Tibial artery (tissue), 4 donors: Measurements from ENCODE around the gene BACE1.
"Not testable (repeated sequence)": the region's sequence is repeated elsewhere in the genome, so short reads cannot be mapped to it uniquely, and the experiment has no call there.

Experiments
- DNase-seq, 2 donors: peaks; one replicate each; pipeline ENCODE4 v3.0.0-alpha.2; 2019
- H3K27ac ChIP-seq, 2 donors: fragments of 200-600 bp; sonication (generic) in 1 of 2; 1 replicate in 1 of 2; 2 replicates in 1 of 2; pipeline ENCODE4 v1.5.1; 2018 to 2019; ENCODE audit warnings: mild to moderate bottlenecking in 1 of 2
- H3K27me3 ChIP-seq, 2 donors: fragments of 200-600 bp; sonication (generic) in 1 of 2; one replicate each; pipeline versions ENCODE4 v1.5.1 to v1.6.0; 2016 to 2019
- H3K36me3 ChIP-seq, 3 donors: fragments of 200-600 bp; sonication (generic) in 2 of 3; one replicate each; pipeline ENCODE4 v1.5.1; 2016 to 2019; ENCODE audit warnings: mild to moderate bottlenecking in 2 of 3
- H3K4me1 ChIP-seq, 4 donors: fragments of 200-600 bp; sonication (generic) in 2 of 4; 1 replicate in 3 of 4; 2 replicates in 1 of 4; pipeline ENCODE4 v1.5.1; 2016 to 2019
- H3K4me3 ChIP-seq, 2 donors: fragments of 200-600 bp; sonication (generic) in 1 of 2; 1 replicate in 1 of 2; 2 replicates in 1 of 2; pipeline ENCODE4 v1.5.1; 2018 to 2019; ENCODE audit warnings: mild to moderate bottlenecking in 2 of 2
- H3K9me3 ChIP-seq, 3 donors: fragments of 200-600 bp; sonication (generic) in 1 of 3; one replicate each; pipeline ENCODE4 v1.5.1; 2016 to 2019
- CTCF ChIP-seq, 2 experiments: fragments of 200-600 bp in 1 of 2; fragments of 450-650 bp in 1 of 2; IDR thresholded peaks; one replicate each; pipeline ENCODE4 v1.5.1; 2017 to 2019; ENCODE audit warnings: antibody characterized with exemption in 2 of 2, mild to moderate bottlenecking in 1 of 2, moderate library complexity in 1 of 2
- intact Hi-C: fragments of 100-400 bp; cut with DNase I; formaldehyde crosslinking; loops from one replicate; pipeline ENCODE4 v1.15.0; 2023; ENCODE audit warnings: low total_unique reads

Gene BACE1

DNA sequence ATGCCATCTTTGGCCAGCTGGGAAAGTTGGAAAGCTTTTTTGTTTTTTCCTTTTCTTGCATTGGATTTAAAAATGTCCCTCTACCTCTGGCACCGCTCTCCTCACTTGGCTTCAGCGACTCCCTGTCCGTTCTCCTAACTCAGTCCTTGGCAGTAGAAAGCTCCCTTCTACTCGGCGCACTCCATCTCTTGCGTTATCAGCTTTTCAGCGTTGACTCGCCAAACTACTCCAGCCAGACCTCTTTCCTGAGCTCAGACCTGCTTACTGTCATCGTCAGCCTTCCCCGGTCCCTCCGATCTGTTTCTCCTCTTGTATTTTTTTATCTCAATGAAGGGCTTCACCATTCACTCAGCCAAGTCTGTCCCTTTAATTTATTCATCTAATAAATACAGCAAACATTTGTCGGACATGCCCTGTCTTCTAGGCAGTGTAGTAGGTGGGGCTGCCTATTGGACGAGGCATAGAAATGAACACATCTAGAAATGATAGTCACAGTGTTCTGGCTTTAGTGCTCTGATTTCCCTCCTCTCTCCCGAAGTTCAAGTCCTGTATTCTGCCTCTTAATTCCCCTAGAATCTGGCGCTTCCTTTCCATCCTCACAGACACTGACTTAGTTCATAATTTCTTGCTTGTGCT lies 12.4 kb upstream of the BACE1 start:
- peak in 1 of 2 donors; percentile 53 for DNase-seq
- Histone ChIP-seq H3K36me3 (no peaks in the 10 kb centered on the region), H3K4me1 (peaks cover 0 to 19% (median 16%) of the 10 kb centered on the region in 4 donors), H3K9me3 (no peaks in the 10 kb centered on the region), H3K27ac (peak overlapping the region; percentile 84 to 86), H3K27me3 (no peaks in the 10 kb centered on the region), H3K4me3 (peak overlapping the region; percentile 70 to 82)
- TF ChIP-seq CTCF (IDR thresholded peaks at IDR 0.05): no peak
- intact Hi-C loops: no loop called here

DNA sequence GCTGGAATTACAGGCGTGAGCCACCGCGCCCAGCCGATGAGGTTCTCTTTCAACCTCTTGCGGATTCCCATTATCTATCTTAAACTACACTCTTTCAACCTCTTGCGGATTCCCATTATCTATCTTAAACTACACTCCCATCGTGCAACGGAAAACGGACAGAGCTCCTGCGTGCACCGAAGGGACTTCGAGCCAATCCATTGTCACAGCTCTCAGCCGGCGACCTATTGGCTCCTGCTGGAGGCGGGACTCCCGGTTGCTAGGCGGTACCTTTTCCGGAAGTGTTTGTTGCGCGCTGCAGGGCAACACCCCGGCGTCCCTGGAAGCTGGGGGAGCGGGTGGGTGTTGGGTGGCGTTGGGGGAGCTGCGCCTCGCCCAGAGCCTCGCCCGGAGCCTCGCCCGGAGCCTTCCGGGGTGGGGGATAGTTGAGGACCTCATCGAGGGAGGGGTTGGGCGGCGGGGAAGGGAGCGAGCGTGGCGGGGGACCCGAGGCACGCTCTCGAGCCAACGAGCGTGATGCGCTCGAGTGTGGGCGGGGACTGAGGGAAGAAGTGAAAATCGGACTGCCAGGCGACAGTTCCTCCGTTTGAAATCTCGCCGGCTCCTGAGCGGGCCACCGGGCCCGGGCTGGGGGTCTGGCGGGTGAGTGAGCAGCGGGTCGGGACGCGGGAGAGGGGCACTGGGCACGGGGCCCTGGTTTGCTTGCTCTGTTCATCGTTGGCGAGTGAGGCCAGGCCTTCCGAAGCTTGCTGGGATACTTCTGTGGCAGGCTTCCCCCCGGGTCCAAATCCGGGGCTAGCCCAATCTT lies 11.7 kb upstream of the BACE1 start, which contains the start of gene CEP164:
CEP164 (plus strand) TSS at position 288 of the 808 bp plus-strand sequence. CDS start 10,733 bp downstream, outside the sequence.
- no peak for TF ChIP-seq CTCF (IDR thresholded peaks at IDR 0.05)
- Histone ChIP-seq H3K4me3 (peak within 1 kb of the TSS; percentile 70 to 82), H3K9me3 (no peaks in the 10 kb centered on the region), H3K4me1 (peaks cover 0 to 19% (median 16%) of the 10 kb centered on the region in 4 donors), H3K27ac (peak within 1 kb of the TSS; percentile 84 to 86), H3K27me3 (no peaks in the 10 kb centered on the region), H3K36me3 (no peaks in the 10 kb centered on the region)
- DNase-seq: peak; percentile 96 to 97
- intact Hi-C loops: no loop called here

GRCh38 chr11:117327255-117327566 lies 11.2 kb upstream of the BACE1 start:
- intact Hi-C loops, H3K36me3 ChIP-seq, H3K27me3 ChIP-seq, DNase-seq, H3K9me3 ChIP-seq: not testable (repeated sequence)
- H3K4me3 ChIP-seq: peak overlapping the region; percentile 70 to 82
- peaks cover 0 to 19% (median 16%) of the 10 kb centered on the region in 4 donors for H3K4me1 ChIP-seq
- H3K27ac ChIP-seq: peak overlapping the region; percentile 84 to 86

GRCh38 chr11:117319214-117319840 lies 3.3 kb upstream of the BACE1 start:
- peaks cover 0 to 33% (median 19%) of the 10 kb centered on the region in 4 donors for H3K4me1 ChIP-seq
- DNase-seq: no peak
- no peaks in the 10 kb centered on the region for H3K36me3 ChIP-seq
- no peak overlapping the region for H3K27ac ChIP-seq
- no peaks in the 10 kb centered on the region for H3K27me3 ChIP-seq
- no peaks in the 10 kb centered on the region for H3K9me3 ChIP-seq
- no peak for TF ChIP-seq CTCF (IDR thresholded peaks at IDR 0.05)
- no peak overlapping the region for H3K4me3 ChIP-seq
- intact Hi-C loops: loop anchor here (5.0 kb wide), 1 partner anchor 87 kb away; the partner anchor contains the start of genes PCSK7 and RNF214

DNA sequence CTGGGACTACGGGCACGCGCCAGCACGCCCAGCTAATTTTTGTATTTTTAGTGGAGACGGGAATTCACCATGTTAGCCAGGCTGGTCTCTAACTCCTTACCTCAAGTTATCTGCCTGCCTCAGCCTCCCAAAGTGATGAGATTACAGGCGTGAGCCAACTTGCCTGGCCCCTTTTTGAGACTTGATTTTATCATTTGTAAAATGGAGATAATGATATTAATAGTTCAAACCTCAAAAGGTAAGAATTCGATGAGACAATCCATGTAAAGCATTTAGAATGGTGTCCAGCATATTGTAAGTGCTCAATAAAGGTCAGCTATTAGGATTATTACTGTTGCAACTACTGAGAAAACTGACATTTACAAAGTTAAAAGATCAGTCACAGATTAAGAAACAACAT lies 2.7 kb upstream of the BACE1 start:
- no peaks in the 10 kb centered on the region for H3K36me3 ChIP-seq
- intact Hi-C loops: loop anchor here (5.0 kb wide), 1 partner anchor 86 kb away; the partner anchor contains the start of genes PCSK7 and RNF214
- H3K9me3 ChIP-seq: no peaks in the 10 kb centered on the region
- peaks cover 0 to 38% (median 21%) of the 10 kb centered on the region in 4 donors for H3K4me1 ChIP-seq
- no peak overlapping the region for H3K4me3 ChIP-seq
- no peak for DNase-seq
- no peaks in the 10 kb centered on the region for H3K27me3 ChIP-seq
- no peak for TF ChIP-seq CTCF (IDR thresholded peaks at IDR 0.05)
- H3K27ac ChIP-seq: no peak overlapping the region
